Heart left ventricle (tissue), 16 donors: ENCODE data around the gene MYH7. TPM values are rescaled to one million over a fixed set of nuclear protein-coding genes. Genes with fewer than 3 reads are reported as not detected.

Experiments used
- ATAC-seq, 4 donors: fragments of 200-7000 bp; cut with Tn5 transposase; one replicate each; pipeline ENCODE4 v1.9.1; 2020 to 2022; ENCODE audit warnings: moderate library complexity in 4 of 4, mild to moderate bottlenecking in 3 of 4, moderate number of reproducible peaks in 1 of 4
- DNase-seq, 5 donors: peaks; one replicate each; pipeline ENCODE4 v3.0.0-alpha.2; 2020
- H3K27ac ChIP-seq, 12 donors: fragments of 200-600 bp; sonication (generic) in 4 of 12; one replicate each; pipeline versions ENCODE4 v1.5.0 to v1.8.0; 2016 to 2022; ENCODE audit warnings: mild to moderate bottlenecking in 2 of 12
- H3K27me3 ChIP-seq, 9 donors: fragments of 200-600 bp; sonication (generic) in 2 of 9; one replicate each; pipeline versions ENCODE4 v1.5.1 to v1.8.0; 2016 to 2022; ENCODE audit warnings: mild to moderate bottlenecking in 3 of 9
- H3K36me3 ChIP-seq, 9 donors: fragments of 200-600 bp; sonication (generic) in 2 of 9; one replicate each; pipeline versions ENCODE4 v1.5.0 to v1.8.0; 2018 to 2022; ENCODE audit warnings: mild to moderate bottlenecking in 2 of 9
- H3K4me1 ChIP-seq, 12 donors: fragments of 200-600 bp; sonication (generic) in 4 of 12; one replicate each; pipeline versions ENCODE4 v1.5.0 to v1.8.0; 2016 to 2022; ENCODE audit warnings: mild to moderate bottlenecking in 3 of 12
- H3K4me3 ChIP-seq, 12 donors: fragments of 200-600 bp; sonication (generic) in 4 of 12; one replicate each; pipeline versions ENCODE4 v1.5.0 to v1.8.0; 2017 to 2022; ENCODE audit warnings: mild to moderate bottlenecking in 9 of 12, moderate library complexity in 4 of 12
- H3K9me3 ChIP-seq, 12 donors: fragments of 200-600 bp; sonication (generic) in 4 of 12; one replicate each; pipeline versions ENCODE4 v1.5.0 to v1.8.0; 2016 to 2022; ENCODE audit warnings: mild to moderate bottlenecking in 1 of 12
- CTCF ChIP-seq, 12 donors: fragments of 200-600 bp; sonication (generic) in 4 of 12; IDR thresholded peaks; one replicate each; pipeline versions ENCODE4 v1.5.0 to v1.8.0; 2018 to 2022; ENCODE audit warnings: antibody characterized with exemption in 12 of 12, mild to moderate bottlenecking in 5 of 12
- POLR2A ChIP-seq, 2 donors: fragments of 450-650 bp; IDR thresholded peaks; one replicate each; pipeline ENCODE4 v1.6.1; 2017; ENCODE audit warnings: antibody characterized with exemption in 2 of 2, mild to moderate bottlenecking in 2 of 2, moderate library complexity in 2 of 2
- WGBS, 4 donors: extraction: QIAGEN DNeasy Blood & Tissue Kit in 2 of 4; methylation state at CpG; one replicate each; pipeline versions ENCODE4 v1.1.5 to v1.1.7; 2013 to 2018; 5-methylcytosine and 5-hydroxymethylcytosine counted together
- intact Hi-C, 10 donors: fragments of 100-400 bp; cut with DNase I; formaldehyde crosslinking; loops; one replicate each; pipeline versions ENCODE4 v1.11.1 to v1.14.2; 2022
- polyA plus RNA-seq, 2 donors: library from polyadenylated mRNA; stranded (reverse); fragments of 200-250 nt; gene quantifications; one replicate each; pipeline ENCODE4 v1.2.3, GENCODE V29; 2013
- total RNA-seq, 9 donors: library from RNA; depleted of rRNA in 2 of 9; stranded (reverse); fragments of >200 nt in 2 of 9; fragmentation: NEBNext Ultra II Directional in 3 of 9; extraction: Animal tissue kit (Norgen Biotek cat#: 25700) in 3 of 9; gene quantifications; one replicate each; pipeline versions ENCODE4 v1.1.0 to v1.2.4, GENCODE V29; 2016 to 2023
- donor health status: ischemic (EF 13 %, LVEDD 7.1; RV severe dilation, severe dysfunction).
- donor health status: healthy with polysubstance abuse.
- donor health status: DM: no; HTN: yes; CAD: no.
- donor health status: DM: no; HTN: no; CAD: no.
- donor health status: ischemic (EF 25% LVEDD 6.9; RV normal size, moderate dysfunction).
- donor health status: ischemic (EF 25% LVEDD 5.7; RV mildly dilated, moderate dysfunction).
- donor health status: healthy.
- donor health status: DM: yes; HTN: yes; CAD: no.
- donor health status: ischemic (EF 35%, LVEDD 5.7; RV mildly dilated, moderate dysfunction).
- donor health status: nonischemic (EF 11% LVEDD 7.7; RV severe dilation, severe dysfunction).
- donor health status: DM: yes; HTN: yes; CAD: no.
- donor health status: PGD.
- donor health status: ischemic (EF 29% LVEDD 5.4; RV normal size, mild dysfunction).
- donor health status: nonischemic (EF 23%, LVEDD 6.1; RV moderate dilation, normal function).

The MYH7 gene
- total and polyA plus RNA-seq, 11 donors = 727 to 23,825 (median 14,589) TPM

- H3K9me3 ChIP-seq = no peaks in the 10 kb centered on the region
- H3K27me3 ChIP-seq = no peaks in the 10 kb centered on the region
- DNase-seq (no peak), ATAC-seq (no peak)
- 69 to 73% (median 70%) methylated on average over 10 of the region's 10 CpGs for WGBS, 4 donors
- no peak for TF ChIP-seq POLR2A (IDR thresholded peaks at IDR 0.05)
- no peak for TF ChIP-seq CTCF (IDR thresholded peaks at IDR 0.05)
- H3K4me1 ChIP-seq = peaks cover 0 to 13% (median 0%) of the 10 kb centered on the region in 12 donors
- H3K4me3 ChIP-seq = no peak overlapping the region
- no peak overlapping the region for H3K27ac ChIP-seq
- H3K36me3 ChIP-seq = peaks cover 0 to 73% (median 47%) of the 10 kb centered on the region in 9 donors
- intact Hi-C loops = loop anchor here in 7 of 10 donors (5.0 to 10.0 kb wide), 6 partner anchors 56 to 118 kb away; no protein-coding TSS in a partner anchor
Observed at GRCh38 chr14:23382731-23383440, 52.6 kb downstream of the MYH7 start.

- ATAC-seq (no peak), DNase-seq (no peak)
- Histone ChIP-seq H3K36me3 (peaks cover 0 to 69% (median 47%) of the 10 kb centered on the region in 9 donors), H3K27ac (no peak overlapping the region), H3K4me1 (peaks cover 0 to 13% (median 0%) of the 10 kb centered on the region in 12 donors), H3K9me3 (no peaks in the 10 kb centered on the region), H3K27me3 (no peaks in the 10 kb centered on the region), H3K4me3 (no peak overlapping the region)
- intact Hi-C loops = loop anchor here in 7 of 10 donors (5.0 to 10.0 kb wide), 6 partner anchors 55 to 117 kb away; no protein-coding TSS in a partner anchor
- no peak for TF ChIP-seq CTCF (IDR thresholded peaks at IDR 0.05)
- no peak for TF ChIP-seq POLR2A (IDR thresholded peaks at IDR 0.05)
- WGBS, 4 donors = 63 to 90% (median 83%) methylated on average over 2 to 6 of the region's 6 CpGs
Observed at GRCh38 chr14:23382276-23382675, 53.2 kb downstream of the MYH7 start.

- H3K36me3 ChIP-seq = peaks cover 0 to 65% (median 44%) of the 10 kb centered on the region in 9 donors
- ATAC-seq = no peak
- intact Hi-C loops = loop anchor here in 8 of 10 donors (2.0 to 10.0 kb wide), 7 partner anchors 53 to 117 kb away; no protein-coding TSS in a partner anchor
- no peak for DNase-seq
- H3K4me1 ChIP-seq = peaks cover 0 to 13% (median 0%) of the 10 kb centered on the region in 12 donors
- H3K4me3 ChIP-seq = no peak overlapping the region
- TF ChIP-seq POLR2A (IDR thresholded peaks at IDR 0.05) = no peak
- no peak for TF ChIP-seq CTCF (IDR thresholded peaks at IDR 0.05)
- 42 to 45% (median 43%) methylated on average over 3 of the region's 3 CpGs for WGBS, 4 donors
- no peaks in the 10 kb centered on the region for H3K9me3 ChIP-seq
- H3K27me3 ChIP-seq = no peaks in the 10 kb centered on the region
- H3K27ac ChIP-seq = no peak overlapping the region
Observed at GRCh38 chr14:23381871-23382270, 53.6 kb downstream of the MYH7 start.

GRCh38 chr14:23380976-23381375, 54.5 kb downstream of the MYH7 start:
- intact Hi-C loops = loop anchor here in 9 of 10 donors (1.0 to 10.0 kb wide), 8 partner anchors 52 to 116 kb away; no protein-coding TSS in a partner anchor
- Histone ChIP-seq H3K9me3 (no peaks in the 10 kb centered on the region), H3K27me3 (no peaks in the 10 kb centered on the region), H3K27ac (peak overlapping the region in 1 of 12 donors; percentile 0), H3K4me1 (peaks cover 0 to 14% (median 0%) of the 10 kb centered on the region in 12 donors), H3K4me3 (no peak overlapping the region), H3K36me3 (peaks cover 0 to 58% (median 41%) of the 10 kb centered on the region in 9 donors)
- 66 to 77% (median 75%) methylated on average over 4 of the region's 4 CpGs for WGBS, 4 donors
- ATAC-seq (no peak), DNase-seq (no peak)
- TF ChIP-seq CTCF (IDR thresholded peaks at IDR 0.05) (no peak), POLR2A (IDR thresholded peaks at IDR 0.05) (no peak)
